Measurements from ENCODE around the gene OTUD7B.
"Not testable (repeated sequence)": the region's sequence is repeated elsewhere in the genome, so short reads cannot be mapped to it uniquely, and the experiment has no call there.

Gene OTUD7B

DNA sequence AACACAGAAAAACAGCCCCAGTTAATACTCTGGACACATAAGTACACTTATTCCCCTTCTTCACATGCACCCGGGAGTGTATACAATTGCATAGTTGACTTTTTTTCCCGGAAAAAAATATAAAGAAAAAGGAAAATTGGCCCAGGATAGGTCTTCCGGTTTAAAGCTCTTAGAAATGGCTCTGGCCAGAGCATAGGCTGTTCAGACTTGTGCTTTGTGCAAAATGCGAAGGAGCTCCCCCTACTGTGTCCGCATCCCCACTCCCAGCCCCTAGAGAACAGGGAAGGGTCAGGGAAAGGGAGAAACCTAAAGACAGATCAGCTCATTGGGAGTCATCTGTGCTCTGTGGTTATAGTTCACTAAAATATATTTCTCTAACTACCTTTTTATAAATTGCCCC lies 68.3 kb downstream of the OTUD7B start:
- DNase-seq, result no peak

DNA sequence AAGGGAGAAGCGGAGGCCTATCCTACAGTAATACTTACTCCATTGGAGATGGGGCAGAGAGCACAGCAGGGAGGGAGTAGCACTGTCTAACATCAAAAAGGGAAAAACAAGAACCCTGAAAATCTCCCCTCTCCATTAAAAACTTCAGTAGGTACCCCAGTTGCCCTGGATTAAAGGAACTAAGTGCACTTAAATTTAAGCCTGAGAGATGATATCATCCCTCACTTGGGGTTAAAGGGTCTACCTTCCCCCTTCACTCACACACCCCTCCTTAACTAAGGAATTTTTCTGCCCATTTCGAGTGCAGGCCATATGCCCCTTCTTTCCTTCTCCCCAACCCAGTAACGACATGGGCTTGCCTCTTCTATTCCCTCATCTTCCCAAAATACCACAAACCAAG lies 70.1 kb downstream of the OTUD7B start:
- no peak for DNase-seq

DNA sequence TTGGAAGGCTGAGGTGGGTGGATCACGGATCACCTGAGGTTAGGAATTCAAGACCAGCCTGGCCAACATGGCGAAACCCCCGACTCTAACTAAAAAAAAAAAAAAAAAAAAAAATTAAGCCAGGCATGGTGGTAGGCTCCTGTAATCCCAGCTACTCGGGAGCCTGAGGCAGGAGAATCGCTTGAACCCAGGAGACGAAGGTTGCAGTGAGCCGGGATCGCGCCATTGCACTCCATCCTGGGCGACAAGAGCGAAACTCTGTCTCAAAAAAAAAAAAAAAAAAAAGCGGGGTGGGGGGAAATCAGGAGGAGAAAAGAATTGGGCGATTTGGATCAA lies 71.9 kb downstream of the OTUD7B start:
- not testable (repeated sequence) for DNase-seq

DNA sequence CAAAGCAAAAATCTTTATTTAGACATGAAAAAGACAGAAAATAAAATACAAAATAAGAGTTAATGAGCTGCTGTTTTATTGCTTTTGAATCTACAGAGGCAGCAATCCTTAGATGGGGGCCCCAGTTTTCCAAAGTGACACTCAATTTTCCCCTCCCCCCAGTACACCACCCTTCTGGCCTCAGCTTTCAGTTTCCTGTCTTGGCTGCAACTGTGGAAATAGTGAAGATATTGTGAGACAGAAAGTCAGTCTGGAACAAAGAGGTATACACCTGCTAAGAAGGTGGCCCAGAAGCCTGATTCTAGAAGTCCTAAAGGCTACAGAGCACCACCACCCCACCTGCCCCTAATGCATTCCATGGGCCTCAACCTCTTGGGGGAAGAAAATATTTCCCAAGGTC lies 72.8 kb downstream of the OTUD7B start:
- no peak for DNase-seq

DNA sequence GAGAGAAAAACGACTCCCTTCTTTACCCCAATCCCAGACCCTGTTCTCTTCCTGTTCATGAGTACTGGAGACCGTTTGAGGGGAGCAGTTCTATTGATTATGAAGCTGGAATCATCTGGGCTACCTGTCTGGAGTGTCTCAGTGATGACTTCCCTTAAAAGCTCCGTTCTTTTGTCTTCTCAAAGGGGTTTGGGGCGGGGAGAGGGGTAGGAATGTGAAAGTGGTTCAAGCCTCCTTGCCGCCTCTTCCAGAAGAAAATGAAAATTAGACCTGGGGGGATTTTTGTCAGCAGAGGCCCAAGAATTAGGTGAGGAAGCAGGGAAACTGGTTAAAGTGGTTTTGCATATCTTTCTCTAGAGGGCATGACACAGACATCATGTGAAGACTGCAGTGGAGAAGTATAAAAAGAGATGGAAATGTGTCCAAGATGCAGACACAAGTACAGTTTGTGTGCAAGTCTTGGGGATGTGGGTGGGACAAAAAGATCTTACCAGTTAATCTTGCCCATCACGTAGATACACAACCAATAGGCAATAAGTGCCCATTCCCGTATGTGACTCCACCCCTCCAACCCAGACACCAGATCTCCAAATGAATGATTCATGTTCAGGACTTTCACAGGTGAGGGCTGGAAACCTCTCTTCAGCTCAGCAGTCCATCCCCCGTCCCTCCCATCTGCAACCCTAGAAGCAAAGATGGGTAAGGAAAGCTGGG lies 73.4 kb downstream of the OTUD7B start:
- no peak for DNase-seq

DNA sequence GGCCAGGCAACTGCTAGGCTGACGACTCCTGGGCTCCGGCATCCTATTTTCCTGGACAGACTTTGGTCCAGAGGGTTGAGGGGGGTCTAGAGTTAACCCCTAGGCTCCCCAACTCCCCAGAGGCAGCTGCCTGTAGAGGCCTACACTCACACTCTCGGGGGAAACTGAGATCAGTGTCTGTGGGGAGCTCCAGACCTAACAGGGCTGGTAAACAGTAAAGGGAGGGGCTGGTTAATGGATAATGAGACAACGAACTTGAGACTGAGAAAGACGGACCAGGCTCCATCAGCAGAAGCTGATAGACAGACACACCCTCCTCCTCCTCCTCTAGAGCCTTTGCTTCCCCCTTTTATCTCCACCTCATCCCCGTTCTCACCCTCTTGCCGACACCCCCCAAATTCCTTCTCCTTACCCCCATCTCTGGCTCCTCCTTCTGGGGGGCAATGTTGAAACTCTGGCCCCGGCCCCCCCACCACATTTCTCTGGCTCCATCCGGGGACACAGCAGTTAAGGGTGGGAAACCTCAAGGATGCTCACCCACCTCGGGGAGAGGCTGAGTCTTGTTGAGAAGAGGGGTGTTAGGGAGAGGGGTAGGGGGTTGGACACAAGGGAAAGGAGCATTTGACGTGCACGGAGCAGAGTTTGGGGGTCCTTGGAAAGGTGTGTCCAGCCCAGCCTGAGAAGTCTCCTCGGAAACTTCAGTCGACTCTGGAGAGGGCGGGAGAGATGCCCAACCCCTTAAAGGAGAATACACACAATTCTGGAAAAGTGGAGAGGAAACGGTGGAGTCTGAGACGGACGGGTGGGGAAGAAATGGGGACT lies 74.1 kb downstream of the OTUD7B start, which contains the start of gene MTMR11:
Gene MTMR11 (minus strand): TSS at position 710 of the 822 bp plus-strand sequence. CDS start 232 bp downstream, at position 478.
- no peak for DNase-seq

DNA sequence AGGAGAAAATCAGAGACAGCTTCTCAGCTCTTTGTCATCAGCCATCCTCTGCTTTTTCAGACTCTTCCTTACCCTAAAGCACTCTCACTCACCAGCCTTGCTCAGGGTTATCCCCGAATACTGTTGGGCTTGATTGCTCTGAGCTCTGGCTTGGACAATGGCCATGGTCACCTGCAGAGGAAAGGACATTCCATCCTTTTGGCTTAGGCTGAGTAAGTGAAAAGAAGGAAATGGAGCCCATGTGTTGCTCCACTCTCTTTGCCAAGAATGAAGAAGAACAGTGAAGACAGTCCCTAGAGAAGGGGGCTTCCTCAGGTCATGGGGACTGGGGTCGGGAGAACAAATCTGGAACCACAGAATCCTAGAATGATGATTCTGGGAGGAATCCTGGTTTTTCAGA lies 76.2 kb downstream of the OTUD7B start:
- no peak for DNase-seq

DNA sequence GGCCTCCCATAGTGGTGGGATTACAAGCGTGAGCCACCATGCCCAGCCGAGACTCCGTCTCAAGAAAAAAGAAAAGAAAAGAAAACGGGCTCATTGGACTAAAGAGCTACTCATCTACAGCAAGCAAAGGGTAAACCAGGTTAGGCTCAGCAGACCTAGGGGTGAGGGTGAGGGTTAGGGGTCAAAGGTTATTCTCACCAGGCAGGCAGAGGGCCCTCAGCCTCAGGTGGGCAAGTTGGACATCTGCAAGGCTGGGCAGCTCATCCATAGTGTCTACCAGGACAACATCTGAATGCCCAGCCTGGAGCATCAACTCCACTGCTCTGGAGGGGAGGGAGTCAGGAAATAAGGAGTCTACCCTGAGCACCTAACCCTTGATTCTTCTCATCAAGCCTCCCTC lies 77.3 kb downstream of the OTUD7B start:
- DNase-seq, result no peak

DNA sequence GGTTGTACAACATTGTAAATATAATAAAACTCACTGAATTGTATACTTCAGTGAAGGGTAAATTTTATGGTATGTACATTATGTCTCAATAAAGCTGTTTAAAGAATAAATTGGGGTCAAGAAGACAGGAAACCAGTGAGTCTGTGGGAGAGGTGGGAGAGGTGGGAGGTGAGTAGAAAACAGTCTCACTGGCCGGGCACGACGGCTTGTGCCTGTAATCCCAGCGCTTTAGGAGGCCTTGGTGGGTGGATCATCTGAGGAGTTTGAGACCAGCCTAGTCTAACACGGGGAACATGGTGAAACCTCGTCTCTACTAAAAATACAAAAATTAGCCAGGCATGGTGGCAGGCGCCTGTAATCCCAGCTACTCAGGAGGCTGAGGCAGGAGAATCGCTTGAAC lies 78.1 kb downstream of the OTUD7B start:
- no peak for DNase-seq

DNA sequence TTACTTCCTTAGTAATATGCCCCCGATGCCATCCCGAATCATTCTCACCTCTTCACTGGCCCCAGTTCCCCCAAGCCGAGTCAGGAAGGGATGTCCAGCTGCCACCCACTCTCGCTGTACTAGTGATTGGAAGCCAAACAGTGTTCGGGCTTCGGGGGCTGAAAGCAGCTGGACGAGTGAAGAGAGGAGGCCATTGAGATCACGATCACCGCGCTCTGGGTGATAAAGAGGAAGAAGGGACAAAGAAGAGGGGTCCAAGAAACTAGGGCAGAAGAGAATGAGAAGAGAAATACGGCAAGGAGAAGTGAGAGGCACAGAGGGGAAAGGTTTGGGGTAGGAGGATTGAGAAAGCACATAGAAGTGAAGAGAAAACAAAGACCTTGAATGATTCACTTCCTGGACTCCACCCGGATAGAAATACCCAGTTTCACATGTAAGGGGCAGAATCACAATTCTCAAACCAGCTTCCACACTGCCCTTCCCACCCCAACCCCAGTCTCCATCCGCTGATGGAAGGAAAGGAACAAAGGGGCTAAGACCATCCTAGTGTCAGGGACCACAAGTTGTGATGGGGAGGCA lies 79.2 kb downstream of the OTUD7B start:
- no peak for DNase-seq

DNA sequence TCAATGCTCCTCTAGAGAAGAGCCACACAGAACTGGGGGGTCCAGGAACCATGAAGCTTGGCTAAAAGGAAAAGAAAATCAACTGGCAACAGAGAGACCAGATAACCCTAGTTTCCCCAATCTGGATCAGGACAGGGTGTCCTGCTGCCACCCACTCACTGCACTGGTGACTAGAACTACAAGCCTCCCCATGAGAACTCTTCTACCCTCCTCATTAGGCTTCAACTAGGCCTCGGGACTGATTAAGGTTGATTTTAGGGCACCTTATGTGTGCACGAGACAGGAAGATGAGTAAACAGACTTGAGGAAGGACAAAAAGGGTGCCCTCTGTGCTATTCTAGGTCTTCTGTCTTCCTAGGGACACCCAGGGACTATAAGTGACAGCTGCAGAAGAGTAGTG lies 80.7 kb downstream of the OTUD7B start:
- DNase-seq, result no peak

DNA sequence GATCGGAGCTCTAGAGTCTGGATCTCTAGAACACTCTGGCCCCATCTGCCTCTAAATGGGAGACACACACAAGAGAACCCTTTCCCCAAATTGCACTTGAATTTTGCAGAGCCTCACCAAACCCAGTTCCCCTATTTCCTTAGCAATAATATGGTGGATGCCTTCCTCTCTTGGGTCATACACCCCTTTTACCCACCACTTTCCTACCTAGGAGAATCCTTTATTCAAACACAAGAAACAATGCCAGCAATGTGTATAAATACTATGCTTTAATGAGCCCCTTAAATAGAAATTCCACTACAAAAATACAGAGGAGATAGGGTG lies 82.2 kb downstream of the OTUD7B start:
- DNase-seq, result no peak

DNA sequence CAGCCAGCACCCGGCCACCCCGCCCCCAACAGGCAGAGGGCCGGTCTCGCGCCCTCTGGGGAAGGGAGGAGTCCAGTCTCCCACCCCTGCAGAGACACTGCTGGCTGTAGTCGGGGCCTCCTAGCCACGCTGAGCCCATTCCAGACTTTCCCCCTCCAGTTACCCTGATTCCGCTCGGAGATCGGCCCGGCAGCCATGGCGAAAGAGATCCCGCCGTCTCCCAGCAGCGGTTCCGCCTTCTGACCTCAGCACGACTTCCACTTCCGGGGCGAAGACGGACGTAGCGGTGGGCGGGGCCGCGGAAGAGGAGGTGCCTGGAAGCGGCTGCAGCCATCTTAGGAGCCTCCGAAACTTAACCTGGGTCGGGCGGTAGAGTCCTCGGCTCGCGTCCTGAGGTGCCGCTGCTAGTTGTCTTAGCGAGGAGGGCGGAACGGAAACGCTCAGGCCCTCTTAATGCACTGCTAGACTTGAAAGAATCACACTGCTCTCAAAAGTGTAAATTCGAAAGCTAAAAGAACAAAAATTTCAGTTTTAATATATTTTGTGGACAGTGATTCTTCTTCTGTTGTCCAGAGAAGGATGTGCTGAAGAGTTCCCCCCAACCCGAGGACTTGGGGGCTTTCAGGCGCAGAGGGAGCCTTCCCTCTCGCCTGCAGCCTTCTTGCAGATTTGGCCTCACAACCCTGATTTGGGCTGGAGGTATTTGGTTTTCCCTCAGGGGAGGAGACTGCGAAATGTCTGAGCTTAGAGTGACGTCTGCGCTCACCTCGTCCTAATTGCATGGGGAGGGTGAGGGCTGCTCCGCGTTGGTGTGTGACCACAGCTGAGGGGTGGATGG lies 82.7 kb downstream of the OTUD7B start, which contains the start of gene SF3B4:
Gene SF3B4 (minus strand): TSS at position 241 of the 838 bp plus-strand sequence. CDS start 44 bp downstream, at position 197.
- peak; percentile 95 for DNase-seq

DNA sequence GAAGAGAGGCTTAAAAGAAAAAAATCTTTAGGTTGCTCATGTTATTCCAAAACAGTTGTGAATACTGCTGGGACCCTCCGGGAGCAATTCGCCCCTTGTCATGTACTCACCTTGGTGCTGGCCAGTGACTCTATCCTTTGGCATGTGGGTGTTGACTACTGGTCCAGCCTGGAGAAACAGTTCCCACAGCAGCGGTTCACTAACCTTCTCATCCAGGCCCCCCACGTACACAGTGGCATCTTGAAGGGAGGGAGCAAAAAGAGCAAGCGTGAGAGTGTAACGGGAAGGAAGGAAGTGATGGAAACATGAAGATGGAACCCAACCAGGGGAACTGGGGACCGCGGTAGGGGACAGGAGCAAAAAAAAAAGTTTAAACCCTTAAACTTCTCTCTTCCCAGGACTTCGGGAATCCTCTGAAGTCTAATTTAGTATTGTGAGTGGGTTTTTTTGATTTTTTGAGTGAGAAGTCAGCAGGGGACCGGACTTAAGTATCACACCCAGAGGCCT lies 83.4 kb downstream of the OTUD7B start:
- DNase-seq, result no peak

DNA sequence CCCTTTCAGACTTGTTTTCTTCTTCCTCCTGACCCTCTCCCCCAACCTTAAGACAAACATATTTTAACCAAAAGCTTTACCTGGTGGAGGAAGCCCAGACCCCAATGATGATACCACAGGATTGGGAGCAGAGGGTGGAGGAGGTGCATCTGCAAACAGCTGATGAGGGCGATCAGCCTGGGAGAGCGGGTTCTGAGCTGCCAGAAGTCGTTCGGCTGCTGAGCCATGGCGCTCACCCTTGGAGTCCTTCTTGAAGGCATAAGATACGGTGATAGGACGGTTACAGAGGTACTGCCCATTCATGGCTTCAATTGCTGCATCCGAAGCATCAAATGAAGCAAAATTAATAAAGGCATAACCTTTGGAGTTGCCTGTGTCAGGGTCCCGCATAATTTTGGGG lies 84.2 kb downstream of the OTUD7B start:
- no peak for DNase-seq

DNA sequence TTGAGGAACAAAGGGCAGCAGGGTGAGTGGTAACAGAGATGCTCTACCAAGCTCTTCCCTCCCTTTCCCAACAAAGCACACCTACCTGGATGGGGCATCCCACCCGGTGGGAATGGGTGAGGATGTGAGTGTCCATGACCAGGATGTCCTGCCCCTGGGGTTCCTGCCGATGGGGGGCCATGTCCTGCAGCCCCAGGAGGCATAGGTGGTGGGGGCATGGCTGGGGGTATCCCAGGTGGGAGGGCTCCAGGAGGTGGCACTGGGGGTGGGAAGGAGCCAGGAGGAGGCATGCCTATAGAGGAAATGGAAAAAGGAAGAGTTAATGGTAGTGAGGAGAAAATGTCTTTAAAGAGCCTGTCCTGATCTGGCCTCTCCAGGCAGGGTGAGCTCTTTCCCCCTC lies 84.8 kb downstream of the OTUD7B start:
- DNase-seq, result no peak

DNA sequence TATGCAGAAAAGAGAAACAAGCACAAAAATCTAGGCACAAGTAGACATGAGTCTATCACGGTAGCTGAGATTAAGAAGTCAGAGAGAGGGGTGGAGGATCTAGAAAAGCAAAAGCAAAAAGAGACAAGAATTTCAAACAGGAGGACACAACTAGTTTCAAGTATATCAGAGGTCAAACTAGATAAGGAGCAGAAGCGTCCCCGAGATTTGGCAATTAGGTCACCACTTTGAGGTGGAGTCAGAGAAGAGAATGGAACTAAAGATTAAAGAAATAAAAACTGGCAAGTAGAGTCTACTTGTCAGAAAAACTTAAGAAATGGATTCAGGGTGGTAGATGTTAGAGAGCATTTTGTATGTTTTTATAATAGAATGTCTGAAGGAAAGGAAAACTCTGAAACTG lies 85.2 kb downstream of the OTUD7B start:
- DNase-seq, result no peak

DNA sequence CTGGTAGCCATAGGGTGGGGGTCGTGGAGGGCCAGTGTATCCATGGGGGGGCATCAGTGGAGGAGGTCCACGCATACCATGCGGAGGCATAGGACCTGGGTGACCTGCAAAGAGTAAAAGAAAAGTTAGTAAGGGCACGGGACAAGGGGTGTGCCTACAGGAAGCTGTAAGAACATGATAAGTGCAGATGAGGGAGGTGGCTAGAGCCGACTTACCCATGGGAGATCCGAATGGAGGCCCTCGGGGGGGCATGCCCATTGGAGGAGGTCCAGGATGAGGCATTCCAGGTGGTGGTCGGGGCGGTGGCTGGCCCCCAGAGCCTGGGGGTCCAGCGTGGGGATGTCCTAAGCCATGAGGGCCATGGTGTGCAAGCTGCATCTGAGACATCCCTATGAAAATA lies 86.9 kb downstream of the OTUD7B start:
- DNase-seq, result no peak

DNA sequence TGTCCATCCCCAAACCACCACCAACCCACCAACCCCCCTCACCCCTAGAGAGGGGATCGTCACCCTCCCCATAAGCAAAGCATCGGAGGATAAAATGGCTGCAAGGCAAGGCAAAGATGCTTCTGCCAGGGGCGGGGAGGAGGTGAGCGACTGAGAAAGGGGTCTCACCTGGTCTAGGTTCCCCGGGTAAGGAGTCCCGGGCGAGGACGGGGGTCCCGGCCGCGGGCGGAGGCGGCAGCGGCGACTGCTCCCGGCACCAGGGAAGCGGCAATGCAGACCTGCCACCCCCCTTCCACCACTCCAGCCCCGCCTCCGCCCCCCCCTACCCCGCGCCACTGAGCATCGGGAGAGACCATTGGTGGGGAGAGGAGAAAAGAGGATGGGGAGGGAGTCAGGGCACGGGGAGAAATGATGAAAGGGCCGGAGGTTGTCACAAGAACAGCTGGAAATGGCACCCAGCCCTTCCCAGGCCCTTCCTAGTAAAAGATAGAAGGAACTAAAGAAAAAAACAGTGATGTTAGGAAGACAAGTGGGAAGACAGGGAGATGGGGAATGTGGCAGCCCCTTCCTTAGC lies 92.9 kb downstream of the OTUD7B start, which contains the start of gene SV2A:
Gene SV2A (minus strand): TSS at position 274 of the 574 bp plus-strand sequence. CDS start 4,004 bp downstream, outside the sequence.
- peak; percentile 52 for DNase-seq

DNA sequence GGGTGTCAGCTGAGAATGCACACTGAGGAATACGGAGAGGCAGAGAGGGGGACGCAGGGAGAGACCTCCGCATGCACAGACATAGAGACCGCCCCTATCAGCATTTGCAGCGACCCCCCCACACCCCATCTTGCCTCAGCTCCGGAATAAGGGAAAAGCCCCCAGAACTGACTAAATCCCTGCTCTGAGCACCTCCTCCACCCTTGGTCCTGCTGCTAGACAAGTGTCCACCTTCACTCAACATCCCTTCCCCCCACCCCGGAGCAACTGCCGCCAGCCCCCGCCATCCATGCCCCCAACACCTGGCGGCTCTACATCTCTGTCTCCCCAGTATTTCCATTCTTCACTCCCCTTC lies 93.7 kb downstream of the OTUD7B start:
- no peak for DNase-seq

DNA sequence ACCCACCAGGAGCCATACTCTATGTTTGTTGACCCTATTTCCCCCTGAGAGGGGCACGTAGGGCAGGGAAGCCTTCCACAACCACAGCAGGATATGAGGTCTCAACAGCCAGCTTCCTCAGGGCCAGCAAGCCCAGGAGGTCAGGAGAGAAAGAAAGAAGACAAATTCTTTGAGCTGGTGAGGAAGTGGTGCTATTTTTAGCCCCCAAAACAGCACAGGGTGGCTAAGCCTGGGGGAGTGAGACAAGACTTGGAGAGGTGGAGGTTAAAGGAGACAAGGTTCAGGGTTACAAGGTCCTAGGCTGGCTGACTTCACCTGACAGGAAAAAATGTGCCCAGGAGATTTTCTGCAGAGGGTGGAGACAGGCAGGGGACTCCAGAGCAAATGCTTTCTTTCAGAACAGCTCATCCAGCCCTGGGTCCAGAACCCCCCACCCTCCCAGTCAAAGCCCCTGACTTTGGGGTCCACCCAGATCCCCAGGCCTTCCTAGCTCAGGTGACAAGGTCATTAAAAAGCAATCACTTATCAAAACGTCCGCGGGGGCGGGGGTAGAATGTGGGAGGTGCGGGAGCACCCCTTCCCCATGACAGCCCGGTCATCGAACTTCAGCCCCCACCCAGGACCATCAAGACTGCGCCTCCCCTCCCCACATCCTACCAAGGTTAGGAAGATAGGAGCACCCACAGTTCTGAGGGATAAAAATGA lies 94.2 kb downstream of the OTUD7B start:
- no peak for DNase-seq
